Measurements from ENCODE around the gene BRD7.
A peak's percentile ranks its signal among the peaks of the same experiment; 100 is the strongest.

BRD7 gene

DNA sequence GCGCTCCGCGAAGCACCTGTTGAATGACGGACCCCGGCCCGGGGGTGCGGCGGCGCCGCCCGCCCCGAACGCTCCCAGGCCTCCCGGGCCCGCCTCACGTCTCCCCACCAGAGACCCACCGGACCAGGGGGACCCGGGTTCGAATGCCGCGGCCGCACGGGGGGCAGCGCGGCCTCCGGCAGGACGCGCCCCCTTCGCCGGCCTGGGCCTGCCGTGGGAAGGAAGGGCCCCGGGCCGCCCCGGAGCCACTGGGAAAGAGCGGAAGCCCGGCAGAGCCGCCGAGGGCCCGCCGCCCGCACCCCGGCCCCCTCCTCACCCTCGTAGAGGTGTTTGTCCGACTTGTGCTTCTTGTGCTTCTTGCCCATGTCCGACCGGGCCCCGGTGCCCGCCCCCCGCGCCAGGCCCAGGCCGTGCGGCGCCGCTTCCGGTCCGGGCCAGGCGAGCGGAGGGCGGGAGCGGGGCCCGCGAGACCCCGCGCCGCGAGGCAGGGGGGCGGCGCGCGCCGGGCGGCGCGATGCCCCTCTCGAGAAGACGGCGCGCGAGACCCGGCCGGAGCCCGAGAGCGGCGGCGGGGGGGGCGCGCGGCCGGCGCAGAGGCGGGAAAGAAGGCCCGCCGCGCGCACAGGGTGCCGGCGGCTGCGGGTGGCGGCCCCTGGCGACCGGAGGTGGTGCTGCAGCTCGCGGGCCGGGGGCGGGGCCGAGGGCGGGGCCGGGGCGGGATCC is at the start of gene BRD7:
TSS of gene BRD7 (minus strand) at position 579 of the 723 bp plus-strand sequence. CDS start at position 365, 214 bp downstream.
- DNase-seq (ENCODE audit: low read depth in 2 of 2): peak; percentile 30 to 40

DNA sequence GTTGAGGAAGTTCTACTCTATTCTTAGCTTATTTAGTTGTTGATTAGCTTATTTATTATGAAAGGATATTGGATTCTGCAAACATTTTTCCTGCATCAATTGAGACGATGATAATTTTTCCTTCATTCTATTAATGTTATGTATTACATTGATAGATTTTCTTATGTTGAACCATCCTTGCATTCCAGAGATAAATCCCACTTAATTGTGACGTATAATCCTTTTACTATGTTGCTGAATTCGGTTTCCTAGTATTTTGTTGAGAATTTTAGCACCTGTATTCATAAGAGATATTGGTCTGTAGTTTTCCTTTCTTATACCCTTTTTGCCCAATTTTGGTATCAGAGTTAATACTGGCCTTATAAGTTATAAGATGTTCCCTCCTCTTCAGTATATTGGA is 47.6 kb upstream of the BRD7 start:
- DNase-seq (ENCODE audit: low read depth in 2 of 2): no peak

DNA sequence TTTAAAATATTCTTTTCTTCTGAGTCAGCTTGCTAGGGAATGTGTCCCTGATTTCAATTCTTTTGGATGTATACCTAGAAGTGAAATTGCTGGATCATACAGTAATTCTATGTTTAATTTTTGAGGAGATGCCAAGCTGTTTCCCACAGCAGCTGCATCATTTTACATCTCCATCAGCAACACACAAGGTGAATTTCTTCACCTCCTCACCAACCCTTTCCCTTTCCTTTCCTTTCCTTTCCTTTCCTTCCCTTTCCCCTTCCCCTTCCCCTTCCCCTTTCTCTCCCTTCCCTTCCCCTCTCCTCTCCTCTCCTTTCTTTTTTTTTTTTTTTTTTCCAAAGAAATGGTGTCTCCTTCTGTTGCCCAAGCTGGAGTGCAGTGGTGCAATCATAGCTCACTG is 45.4 kb upstream of the BRD7 start:
- no peak for DNase-seq (ENCODE audit: low read depth in 2 of 2)

DNA sequence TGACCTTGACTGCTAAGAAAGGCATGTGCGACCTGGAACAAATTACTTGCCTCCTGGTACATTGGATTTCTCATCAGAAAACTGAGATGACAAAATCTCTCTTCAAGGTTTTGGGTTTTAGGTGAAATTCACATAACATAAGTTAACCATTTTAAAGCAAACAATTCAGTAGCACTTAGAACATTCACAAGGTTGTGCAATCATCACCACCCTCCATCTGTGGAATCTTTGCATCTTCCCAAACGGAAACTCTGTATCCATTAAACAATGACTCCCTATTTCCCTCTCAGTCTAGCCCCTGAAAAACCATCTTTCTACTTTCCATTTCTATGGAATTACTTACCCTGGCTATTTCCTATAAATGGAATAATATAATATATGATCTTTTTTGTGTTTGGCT is 42.2 kb upstream of the BRD7 start:
- no peak for DNase-seq (ENCODE audit: low read depth in 2 of 2)

DNA sequence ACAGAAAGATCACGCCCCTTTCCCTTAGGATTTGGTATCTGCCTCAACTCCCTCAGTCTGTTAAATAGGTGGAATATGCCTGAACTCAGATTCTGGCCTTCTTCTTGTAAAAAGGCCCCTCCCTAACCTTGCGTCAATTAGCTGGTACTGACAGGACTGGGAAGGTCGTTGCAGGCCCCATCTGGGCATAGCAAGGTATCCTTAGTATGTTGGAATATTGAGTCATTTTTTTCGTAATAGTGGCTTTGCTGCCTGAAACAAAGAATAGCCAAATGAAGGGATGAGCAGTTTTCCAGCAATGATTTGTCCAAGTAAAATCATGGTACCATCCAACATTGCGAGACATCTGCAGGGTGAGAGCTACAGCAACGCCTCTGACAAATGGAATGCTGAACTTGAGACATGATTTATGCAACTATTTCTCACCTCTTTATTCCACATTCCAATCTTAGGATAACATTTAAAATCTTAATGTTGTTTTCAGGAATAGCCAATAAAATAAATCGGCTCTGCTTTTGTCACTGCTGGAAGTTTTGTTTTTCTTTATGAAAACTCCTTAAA is 39.3 kb upstream of the BRD7 start:
- no peak for DNase-seq (ENCODE audit: low read depth in 2 of 2)

DNA sequence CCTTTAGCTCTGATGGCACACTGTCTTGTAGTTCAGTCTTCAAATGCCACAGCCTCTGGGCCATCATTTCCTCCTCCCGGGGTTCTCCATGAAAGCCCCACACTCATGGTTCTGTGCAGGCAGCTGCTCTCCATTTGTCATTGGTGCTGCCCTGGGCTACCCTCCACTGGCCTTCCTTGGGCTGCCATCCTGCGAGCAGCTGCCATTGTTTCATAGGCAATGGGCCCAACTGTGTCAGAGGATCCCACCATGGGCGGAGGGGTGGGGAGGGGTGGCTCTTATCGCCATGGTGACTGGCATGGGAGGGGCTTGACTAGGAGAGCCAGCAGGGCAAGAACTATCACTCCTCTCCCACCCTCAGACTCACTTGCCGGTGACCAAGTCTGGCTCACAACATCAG is 38.6 kb upstream of the BRD7 start:
- no peak for DNase-seq (ENCODE audit: low read depth in 2 of 2)

DNA sequence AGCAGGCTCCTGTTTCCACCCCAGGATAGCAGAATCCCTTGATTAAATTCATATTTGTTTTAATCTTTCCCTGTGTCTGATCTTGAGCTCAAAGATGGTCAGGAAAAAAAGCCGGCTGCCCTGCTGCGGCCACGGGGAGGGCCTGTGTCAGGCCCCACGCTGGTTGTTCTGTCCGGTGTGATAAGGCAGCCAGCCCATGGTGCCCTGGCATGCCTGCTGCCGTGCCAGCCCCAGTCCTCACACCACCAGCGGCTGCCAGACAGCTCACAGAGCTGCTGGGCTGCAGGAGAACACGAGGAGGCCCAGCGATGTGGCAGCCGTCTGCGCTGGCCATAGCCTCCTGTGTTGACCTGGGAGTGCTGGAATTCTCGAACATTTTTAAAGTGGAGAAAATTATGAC is 34.7 kb upstream of the BRD7 start:
- no peak for DNase-seq (ENCODE audit: low read depth in 2 of 2)

DNA sequence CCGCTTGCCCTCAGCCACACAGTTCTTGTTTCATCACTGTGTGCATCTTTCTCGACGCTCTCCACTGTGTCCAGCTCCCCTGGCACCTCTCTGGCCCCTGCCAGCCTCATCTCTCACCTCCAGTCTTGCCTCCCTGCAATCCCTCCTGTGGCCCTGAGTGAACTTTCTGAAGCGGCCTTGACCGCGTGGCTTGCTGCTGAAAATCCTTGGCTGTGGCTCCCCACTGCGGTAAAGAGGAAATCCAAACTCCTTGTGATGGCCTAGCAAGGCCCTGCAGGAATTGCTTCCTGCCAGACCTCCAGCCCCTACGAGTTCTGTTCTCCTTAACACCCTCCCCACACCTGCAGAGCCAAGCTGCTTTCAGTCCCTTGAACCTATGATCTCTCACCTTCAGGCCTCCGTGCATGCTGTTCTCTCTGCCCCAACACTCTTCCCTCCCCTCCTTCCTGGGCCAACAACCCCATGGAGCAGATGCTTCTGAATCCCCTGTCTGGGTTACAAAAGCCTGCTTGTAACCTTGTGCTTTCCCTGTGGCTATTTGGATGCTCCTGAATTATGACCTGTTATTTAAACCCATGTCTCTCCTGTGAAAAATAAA is 33.6 kb upstream of the BRD7 start:
- DNase-seq (ENCODE audit: low read depth in 2 of 2): no peak

DNA sequence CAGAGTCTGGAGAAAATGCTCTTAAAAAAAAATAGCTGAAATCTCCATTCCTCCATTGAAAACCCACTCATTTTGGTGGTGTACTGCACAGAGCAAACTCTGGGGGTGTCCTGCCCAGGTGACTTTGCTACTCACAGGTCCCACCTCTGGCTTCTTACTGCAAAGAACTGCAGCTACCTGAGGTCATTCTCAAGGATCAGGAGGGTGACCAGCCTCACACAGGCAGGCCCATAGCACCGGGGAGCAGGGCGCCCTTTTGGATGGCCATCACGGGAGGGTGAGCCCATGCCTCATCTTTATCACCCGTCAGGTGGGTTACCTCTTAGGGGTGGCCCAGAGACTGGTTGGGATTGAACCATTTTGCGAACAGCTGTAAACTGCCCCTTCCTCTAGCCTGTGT is 32.6 kb upstream of the BRD7 start:
- DNase-seq (ENCODE audit: low read depth in 2 of 2): no peak

DNA sequence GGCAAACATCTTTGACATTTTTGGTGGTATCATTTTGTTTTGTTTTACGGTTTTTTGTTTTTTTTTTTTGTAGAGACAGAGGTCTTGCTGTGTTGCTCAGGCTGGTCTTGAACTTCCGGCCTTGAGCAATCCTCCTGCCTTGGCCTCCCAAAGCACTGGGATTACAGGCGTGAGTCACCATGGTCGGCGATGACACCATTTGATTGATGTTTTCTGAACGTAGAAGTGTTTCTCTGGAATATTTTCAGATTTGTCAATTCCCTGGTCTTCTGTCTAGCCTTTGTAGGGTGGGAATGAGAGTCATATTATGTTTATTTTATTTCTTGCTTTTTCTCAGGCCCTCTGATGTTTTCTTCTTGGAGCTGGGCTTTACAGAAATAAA is 32.2 kb upstream of the BRD7 start:
- no peak for DNase-seq (ENCODE audit: low read depth in 2 of 2)

DNA sequence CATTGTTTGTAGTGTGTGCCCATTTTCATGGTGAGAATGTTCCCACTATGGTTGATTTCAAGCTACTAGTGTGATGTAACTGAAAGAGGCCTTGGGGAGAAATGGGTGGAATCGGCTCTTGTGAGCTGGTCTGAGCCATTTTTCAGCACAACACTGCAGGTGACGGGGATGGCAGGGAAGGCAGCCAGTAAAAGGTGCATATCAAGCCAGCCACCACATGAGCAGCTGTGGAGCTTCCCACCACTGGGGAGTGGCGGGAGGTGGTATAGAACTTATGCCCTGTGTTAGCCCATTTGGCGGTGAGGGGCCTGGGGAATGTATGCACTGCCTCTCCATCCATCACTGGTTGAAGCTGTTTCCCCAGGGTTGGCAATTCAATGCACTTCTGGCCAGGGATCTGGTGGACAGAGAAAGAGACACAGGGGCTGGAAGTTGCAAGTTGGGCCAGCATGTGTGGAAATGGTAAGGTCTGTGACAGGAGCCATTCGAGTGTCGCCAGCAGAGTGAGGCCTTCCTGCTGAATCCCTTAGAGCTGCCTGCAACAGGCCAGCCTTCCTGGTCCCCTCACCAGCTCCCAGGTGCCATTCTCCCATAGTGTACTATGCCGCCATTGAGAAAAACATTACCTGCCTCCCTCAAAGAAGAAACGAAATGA is 31.7 kb upstream of the BRD7 start:
- no peak for DNase-seq (ENCODE audit: low read depth in 2 of 2)

DNA sequence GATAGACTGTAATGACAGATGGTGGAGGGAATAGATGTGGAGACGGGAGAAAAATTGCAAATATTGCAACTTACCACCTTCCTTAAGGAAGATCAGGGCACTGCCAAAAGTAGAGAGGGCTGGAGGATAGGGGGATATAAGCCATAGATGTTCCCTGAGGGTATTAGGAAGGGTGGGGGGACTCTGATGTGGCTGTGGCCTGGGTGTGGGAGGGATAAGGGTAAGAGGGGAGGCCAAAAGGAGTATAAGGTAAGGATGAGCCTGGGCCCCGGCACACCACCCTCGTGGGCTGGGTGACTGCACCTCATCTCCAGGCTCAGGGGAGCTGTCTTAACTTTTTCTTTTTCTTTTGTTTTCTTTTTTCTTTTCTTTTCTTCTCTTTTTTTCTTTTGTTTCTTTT is 30.6 kb upstream of the BRD7 start:
- no peak for DNase-seq (ENCODE audit: low read depth in 2 of 2)

DNA sequence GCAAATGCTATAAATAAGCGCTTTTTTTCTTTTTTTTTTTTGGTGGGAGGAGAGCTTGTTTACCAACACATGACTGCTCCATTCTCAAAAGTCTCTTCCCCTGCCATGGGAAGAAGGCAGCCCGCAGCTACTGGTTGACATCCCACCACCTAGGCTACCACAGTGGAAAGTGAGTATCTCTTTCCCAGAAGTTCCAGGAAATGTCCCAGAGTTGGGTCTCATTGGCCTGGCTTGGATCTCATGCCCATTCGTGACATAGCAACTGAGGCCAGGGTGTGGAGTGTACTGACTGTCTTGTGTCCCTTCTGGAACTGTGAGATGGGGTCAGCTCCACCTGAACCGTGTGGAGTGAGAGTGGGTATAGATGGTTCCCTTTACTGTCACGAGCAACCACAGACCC is 29.5 kb upstream of the BRD7 start:
- DNase-seq (ENCODE audit: low read depth in 2 of 2): no peak

DNA sequence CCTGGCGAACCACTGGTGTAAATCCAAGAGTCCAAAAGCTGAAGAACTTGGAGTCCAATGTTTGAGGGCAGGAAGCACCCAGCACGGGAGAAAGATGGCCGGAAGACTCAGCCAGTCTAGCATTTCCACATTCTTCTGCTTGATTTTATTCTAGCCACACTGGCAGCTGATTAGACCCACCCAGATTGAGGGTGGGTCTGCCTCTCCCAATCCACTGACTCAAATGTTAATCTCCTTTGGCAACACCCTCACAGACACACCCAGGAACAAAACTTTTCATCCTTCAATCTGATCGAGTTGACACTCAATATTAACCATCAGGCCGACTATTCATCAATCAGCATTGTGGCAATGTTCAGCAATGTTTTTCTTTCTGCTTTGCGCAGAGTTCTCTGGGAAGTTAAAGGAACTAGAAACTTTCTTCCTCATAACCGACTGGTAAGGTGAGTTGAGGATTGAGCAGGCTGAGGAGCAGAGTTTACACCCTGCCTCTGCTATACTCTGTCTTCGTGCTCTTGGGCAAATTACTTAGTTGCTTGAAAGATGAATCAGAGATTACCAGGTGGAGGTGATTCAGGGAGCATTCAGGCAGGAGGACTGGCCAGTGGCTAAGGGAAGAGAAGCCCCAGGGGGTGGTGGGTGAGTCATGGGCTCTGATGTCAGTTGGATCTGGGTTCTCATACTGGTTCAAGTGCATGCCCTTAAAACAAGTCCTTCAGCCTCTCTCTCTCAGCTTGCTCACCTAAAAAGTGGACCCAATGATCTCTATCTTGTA is 28.2 kb upstream of the BRD7 start:
- no peak for DNase-seq (ENCODE audit: low read depth in 2 of 2)

DNA sequence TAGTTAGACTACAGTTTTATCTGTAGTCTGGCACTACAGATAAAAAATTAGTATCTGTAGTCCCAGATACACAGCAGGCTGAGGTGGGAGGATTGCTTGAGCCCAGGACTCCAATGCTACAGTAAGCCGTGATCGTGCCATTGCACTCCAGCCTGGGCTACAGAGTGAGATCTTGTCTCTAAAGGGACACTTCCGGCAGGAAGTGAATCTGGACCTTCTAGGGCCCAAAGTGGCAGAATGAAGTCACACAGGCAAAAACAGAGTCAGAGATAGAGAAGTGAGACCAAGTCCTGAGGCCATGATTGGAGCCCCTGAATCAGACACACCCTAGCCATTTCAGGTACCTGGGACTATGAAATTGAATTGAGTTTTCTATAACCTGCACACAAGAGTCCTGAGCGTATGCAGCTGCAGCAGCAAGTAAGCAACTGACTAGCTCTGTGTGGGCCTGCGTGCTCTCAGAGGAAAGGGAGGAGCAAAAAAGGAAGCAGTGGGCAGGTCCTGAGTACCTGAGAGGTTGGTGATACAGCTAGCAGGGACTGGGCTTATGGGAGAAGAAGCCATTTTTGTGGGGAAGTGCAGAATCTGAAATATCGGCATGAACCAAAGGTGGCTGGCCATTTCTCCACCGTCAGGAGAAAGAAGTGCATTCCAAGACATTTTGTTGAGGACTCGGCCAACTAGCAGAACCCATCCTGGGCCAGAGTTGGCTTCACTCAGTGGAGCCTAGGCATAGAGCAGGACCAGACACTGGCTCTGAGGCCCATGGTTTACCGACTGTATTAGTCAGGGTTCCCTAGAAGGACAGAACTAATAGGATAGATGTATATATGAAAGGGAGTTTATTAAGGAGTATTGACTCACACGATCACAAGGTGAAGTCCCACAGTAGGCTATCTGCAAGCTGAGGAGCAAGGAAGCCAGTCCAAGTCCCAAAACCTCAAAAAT is 27.2 kb upstream of the BRD7 start:
- no peak for DNase-seq (ENCODE audit: low read depth in 2 of 2)

DNA sequence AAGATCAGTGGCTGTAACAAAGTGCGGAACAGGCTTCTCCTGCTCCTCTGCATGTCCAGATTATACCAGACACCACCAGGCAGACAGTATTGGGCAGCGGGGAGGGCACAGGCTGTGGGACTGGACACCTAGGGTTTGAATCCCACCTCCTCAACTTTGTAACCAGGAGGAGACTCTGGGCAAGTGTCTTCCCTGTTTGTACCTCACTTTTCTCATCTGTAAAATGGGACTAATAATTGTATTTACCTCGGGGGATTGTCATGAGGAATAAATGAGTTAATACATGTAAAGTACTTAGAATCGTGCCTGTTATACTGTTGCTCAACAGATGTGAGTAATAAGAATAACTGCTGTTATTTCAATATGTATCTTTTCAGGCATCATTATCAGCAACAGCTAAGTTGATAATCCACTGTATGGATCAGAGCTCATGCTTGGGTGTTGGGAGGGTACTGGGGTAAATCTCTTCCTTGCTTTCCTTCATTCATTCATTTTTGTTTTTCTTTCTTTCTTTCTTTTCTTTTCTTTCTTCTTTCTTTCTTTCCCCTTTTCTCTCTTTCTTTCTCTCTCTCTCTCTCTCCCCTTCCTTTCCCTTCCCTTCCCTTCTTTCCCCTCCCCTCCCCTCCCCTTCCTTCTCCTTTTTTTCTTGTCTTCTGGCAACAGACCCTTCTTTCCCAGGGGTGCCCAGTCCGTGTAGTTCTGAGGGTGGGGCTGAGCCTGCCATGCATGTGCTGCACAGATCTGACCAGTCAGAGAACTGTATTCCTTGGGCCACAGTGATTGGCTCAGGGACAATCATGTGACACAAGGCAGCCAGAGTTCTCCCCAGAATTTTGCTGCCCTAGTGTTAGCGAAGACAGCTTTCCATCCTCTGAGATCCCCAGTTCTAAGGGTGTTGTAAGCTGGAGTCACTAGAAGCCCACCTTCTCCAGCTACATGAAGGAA is 25.3 kb upstream of the BRD7 start:
- no peak for DNase-seq (ENCODE audit: low read depth in 2 of 2)

DNA sequence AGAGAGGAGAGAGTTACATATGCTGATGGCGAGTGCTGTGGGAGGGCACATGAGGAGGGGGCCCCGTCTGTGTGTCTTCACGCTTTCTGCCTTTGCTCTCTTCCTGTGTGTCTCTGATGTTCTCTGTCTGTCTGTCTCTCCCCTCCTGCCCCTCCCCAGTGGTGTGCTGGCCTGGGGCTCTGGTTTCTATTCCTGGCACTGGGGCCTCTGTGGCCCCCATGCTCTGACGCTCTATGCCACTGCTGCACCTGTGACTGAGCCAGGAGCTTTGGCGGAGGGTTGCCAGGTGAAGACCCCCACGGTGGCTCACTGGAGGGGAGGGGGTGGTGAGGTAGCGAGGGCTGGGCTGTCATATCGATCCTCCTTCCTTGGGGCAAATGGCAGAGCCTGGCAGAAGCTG is 24.6 kb upstream of the BRD7 start:
- DNase-seq (ENCODE audit: low read depth in 2 of 2): no peak

DNA sequence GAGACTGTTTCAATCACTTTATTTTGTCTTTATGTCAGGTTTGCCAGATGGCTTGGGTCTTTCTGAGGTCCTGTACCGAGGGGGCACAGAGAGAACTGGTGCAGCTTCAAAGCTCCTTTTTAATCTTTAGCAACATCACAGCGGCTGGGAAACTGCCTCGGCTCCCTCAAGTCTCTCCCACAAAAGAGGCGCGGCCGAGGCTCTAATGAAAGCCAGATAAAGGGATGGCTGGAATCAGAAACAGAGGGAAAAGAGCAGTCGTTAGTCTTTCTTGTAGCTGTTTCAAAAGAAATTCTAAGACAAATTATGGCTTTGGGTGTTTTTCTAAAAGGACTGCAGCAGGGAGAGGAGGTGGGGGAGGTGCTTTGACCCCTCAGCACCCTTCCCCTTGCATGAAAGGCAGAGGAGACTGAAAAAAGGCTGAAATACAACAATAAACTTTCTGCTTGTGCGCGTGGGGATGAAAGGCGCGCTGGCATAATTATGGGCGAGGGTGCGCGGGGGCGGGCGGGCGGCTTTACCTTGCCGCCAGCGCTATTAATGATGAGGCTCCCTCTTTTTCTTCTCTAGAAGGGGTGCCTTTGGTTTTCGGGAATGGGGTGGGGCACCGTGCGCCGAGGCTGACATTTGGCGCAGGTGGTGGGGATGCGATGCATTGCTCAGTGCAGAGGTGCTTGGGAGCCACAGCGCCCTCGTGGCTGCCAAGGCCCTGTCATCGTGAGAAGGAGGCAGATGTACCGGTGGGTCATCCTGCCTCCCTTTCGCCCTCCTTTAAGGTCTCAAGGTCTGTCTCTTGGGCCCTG is 22.3 kb upstream of the BRD7 start:
- DNase-seq (ENCODE audit: low read depth in 2 of 2): no peak

DNA sequence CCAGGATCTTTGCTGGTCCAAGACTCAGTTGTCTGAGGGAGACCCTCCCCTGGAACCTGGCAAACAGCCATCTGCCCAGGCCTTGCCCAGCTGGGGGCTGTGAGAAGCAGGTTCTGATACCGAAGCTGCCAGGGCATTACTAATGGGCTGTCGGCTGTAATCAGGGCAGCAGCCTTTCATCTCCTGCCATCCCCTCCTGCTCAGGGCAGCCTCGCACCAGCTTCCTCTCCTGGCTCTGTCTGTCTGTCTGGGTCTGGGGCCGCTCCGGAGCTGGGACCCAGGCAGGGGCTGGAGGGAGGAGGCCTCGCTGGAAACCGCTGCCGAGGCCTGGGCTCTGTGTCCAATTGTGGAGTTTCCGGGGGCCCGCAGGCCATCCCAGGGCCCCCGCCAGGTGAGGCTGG is 21.6 kb upstream of the BRD7 start:
- no peak for DNase-seq (ENCODE audit: low read depth in 2 of 2)
